ENCODE results near the gene DAAM1. TPM values are rescaled to one million over a fixed set of nuclear protein-coding genes. Genes with fewer than 3 reads are reported as not detected.

DAAM1 gene
- total RNA-seq, 1 donor from 2014 or later = 36.5 TPM

GRCh38 chr14:59185676-59186075 is 2.8 kb upstream of the DAAM1 start:
- Histone ChIP-seq H3K4me1 (ENCODE audit: control insufficient read depth in 3 of 3, insufficient read depth in 3 of 3, low read length in 3 of 3) (peaks cover 8 to 20% (median 9%) of the 10 kb centered on the region in 3 donors), H3K27ac (ENCODE audit: low read depth, low read length) (no peak overlapping the region), H3K36me3 (ENCODE audit: control insufficient read depth in 3 of 3, insufficient read depth in 3 of 3, low read length in 3 of 3) (no peaks in the 10 kb centered on the region), H3K9me3 (ENCODE audit: control insufficient read depth in 3 of 3, low read length in 3 of 3) (no peaks in the 10 kb centered on the region), H3K9ac (ENCODE audit: low read depth in 1 of 3, low read length in 3 of 3) (no peak overlapping the region), H3K27me3 (ENCODE audit: control insufficient read depth in 3 of 3, insufficient read depth in 3 of 3, low read length in 3 of 3) (no peaks in the 10 kb centered on the region), H3K4me3 (ENCODE audit: low read length in 3 of 3) (no peak overlapping the region)

GRCh38 chr14:59186306-59186705 is 2.2 kb upstream of the DAAM1 start:
- no peaks in the 10 kb centered on the region for H3K9me3 ChIP-seq (ENCODE audit: control insufficient read depth in 3 of 3, low read length in 3 of 3)
- H3K27me3 ChIP-seq (ENCODE audit: control insufficient read depth in 3 of 3, insufficient read depth in 3 of 3, low read length in 3 of 3) = no peaks in the 10 kb centered on the region
- no peak overlapping the region for H3K27ac ChIP-seq (ENCODE audit: low read depth, low read length)
- H3K4me3 ChIP-seq (ENCODE audit: low read length in 3 of 3) = no peak overlapping the region
- H3K9ac ChIP-seq (ENCODE audit: low read depth in 1 of 3, low read length in 3 of 3) = no peak overlapping the region
- peaks cover 12 to 20% (median 15%) of the 10 kb centered on the region in 3 donors for H3K4me1 ChIP-seq (ENCODE audit: control insufficient read depth in 3 of 3, insufficient read depth in 3 of 3, low read length in 3 of 3)
- H3K36me3 ChIP-seq (ENCODE audit: control insufficient read depth in 3 of 3, insufficient read depth in 3 of 3, low read length in 3 of 3) = no peaks in the 10 kb centered on the region

GRCh38 chr14:59187118-59187517 is 1.3 kb upstream of the DAAM1 start:
- no peak overlapping the region for H3K4me3 ChIP-seq (ENCODE audit: low read length in 3 of 3)
- H3K9ac ChIP-seq (ENCODE audit: low read depth in 1 of 3, low read length in 3 of 3) = peak overlapping the region in 1 of 3 donors; percentile 88
- no peaks in the 10 kb centered on the region for H3K9me3 ChIP-seq (ENCODE audit: control insufficient read depth in 3 of 3, low read length in 3 of 3)
- peaks cover 12 to 22% (median 20%) of the 10 kb centered on the region in 3 donors for H3K4me1 ChIP-seq (ENCODE audit: control insufficient read depth in 3 of 3, insufficient read depth in 3 of 3, low read length in 3 of 3)
- no peaks in the 10 kb centered on the region for H3K36me3 ChIP-seq (ENCODE audit: control insufficient read depth in 3 of 3, insufficient read depth in 3 of 3, low read length in 3 of 3)
- no peak overlapping the region for H3K27ac ChIP-seq (ENCODE audit: low read depth, low read length)
- H3K27me3 ChIP-seq (ENCODE audit: control insufficient read depth in 3 of 3, insufficient read depth in 3 of 3, low read length in 3 of 3) = no peaks in the 10 kb centered on the region

DNA sequence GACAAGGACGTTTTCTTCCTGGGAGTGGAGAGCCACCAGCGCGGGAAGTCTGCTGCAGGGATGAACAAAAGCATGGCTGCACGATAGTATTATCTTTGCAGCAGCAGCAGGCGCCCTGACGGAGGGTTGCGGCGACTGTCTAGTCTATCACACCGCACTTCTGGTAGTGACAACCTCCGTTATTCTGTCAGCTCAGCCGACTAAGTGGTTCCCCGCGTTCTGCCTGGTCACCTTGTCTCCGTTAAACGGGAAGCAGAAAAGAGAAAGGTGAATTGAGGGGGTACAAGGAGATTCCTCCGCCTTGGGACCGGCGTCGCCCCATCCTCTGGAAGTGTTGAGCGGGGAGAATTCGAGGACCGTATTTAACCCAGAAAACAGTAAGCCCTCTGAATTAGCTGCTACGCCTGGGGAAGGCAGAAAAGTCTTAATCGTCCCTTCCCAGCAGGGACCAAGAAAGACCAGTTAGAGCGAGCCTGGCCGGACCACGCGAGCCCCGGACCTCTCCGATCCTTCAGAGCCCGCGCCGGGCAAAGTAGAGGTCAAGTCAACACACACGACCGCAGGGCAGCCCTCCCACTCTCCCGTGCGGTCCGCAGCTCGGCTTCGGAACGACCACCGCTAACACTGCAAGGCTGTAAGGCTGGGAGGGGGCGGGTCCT is 536 bp upstream of the DAAM1 start:
- H3K27me3 ChIP-seq (ENCODE audit: control insufficient read depth in 3 of 3, insufficient read depth in 3 of 3, low read length in 3 of 3) = no peaks in the 10 kb centered on the region
- H3K27ac ChIP-seq (ENCODE audit: low read depth, low read length) = peak overlapping the region; percentile 92
- H3K36me3 ChIP-seq (ENCODE audit: control insufficient read depth in 3 of 3, insufficient read depth in 3 of 3, low read length in 3 of 3) = no peaks in the 10 kb centered on the region
- H3K9ac ChIP-seq (ENCODE audit: low read depth in 1 of 3, low read length in 3 of 3) = peak overlapping the region; percentile 71 to 88 (median 88)
- H3K4me3 ChIP-seq (ENCODE audit: low read length in 3 of 3) = peak overlapping the region; percentile 66 to 89 (median 87)
- H3K9me3 ChIP-seq (ENCODE audit: control insufficient read depth in 3 of 3, low read length in 3 of 3) = no peaks in the 10 kb centered on the region
- peaks cover 15 to 22% (median 20%) of the 10 kb centered on the region in 3 donors for H3K4me1 ChIP-seq (ENCODE audit: control insufficient read depth in 3 of 3, insufficient read depth in 3 of 3, low read length in 3 of 3)

- peak overlapping the region; percentile 92 for H3K27ac ChIP-seq (ENCODE audit: low read depth, low read length)
- H3K36me3 ChIP-seq (ENCODE audit: control insufficient read depth in 3 of 3, insufficient read depth in 3 of 3, low read length in 3 of 3) = no peaks in the 10 kb centered on the region
- peak overlapping the region; percentile 88 to 97 (median 89) for H3K9ac ChIP-seq (ENCODE audit: low read depth in 1 of 3, low read length in 3 of 3)
- H3K27me3 ChIP-seq (ENCODE audit: control insufficient read depth in 3 of 3, insufficient read depth in 3 of 3, low read length in 3 of 3) = no peaks in the 10 kb centered on the region
- H3K4me3 ChIP-seq (ENCODE audit: low read length in 3 of 3) = peak overlapping the region; percentile 86 to 90 (median 89)
- peaks cover 20 to 22% (median 20%) of the 10 kb centered on the region in 3 donors for H3K4me1 ChIP-seq (ENCODE audit: control insufficient read depth in 3 of 3, insufficient read depth in 3 of 3, low read length in 3 of 3)
- no peaks in the 10 kb centered on the region for H3K9me3 ChIP-seq (ENCODE audit: control insufficient read depth in 3 of 3, low read length in 3 of 3)
Measured at GRCh38 chr14:59189091-59189785, 771 bp downstream of the DAAM1 start.

DNA sequence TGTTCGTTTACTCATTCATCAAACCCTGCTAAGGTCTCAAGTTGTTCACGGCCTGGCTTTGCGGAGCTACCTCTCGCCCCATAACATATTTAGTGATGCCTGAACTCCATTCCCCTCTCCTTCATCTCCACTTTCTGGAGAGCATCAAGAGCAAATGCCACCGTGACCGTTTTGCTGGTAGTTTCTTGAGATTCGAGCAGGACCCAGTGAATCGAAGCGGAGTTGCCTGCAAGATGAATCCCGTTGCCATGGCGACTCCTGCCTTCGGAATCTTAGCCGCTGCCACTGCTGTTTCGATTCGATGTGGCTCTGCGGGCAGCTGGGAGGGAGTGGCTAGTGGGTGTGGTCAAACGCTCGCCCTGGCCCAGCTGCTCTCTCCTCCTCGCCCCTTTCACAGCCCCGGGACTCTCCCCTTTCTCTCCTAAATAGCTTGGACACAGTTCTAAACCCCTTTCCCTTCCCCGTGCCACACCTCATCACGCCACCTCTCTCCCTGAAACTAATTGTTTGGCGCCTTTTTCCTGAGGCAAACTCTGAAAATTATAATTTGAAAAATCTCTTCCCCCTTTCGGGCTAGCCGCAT is 1.4 kb downstream of the DAAM1 start:
- Histone ChIP-seq H3K9ac (ENCODE audit: low read depth in 1 of 3, low read length in 3 of 3) (peak overlapping the region; percentile 88 to 97 (median 89)), H3K9me3 (ENCODE audit: control insufficient read depth in 3 of 3, low read length in 3 of 3) (no peaks in the 10 kb centered on the region), H3K4me1 (ENCODE audit: control insufficient read depth in 3 of 3, insufficient read depth in 3 of 3, low read length in 3 of 3) (peaks cover 20 to 26% (median 20%) of the 10 kb centered on the region in 3 donors)

DNA sequence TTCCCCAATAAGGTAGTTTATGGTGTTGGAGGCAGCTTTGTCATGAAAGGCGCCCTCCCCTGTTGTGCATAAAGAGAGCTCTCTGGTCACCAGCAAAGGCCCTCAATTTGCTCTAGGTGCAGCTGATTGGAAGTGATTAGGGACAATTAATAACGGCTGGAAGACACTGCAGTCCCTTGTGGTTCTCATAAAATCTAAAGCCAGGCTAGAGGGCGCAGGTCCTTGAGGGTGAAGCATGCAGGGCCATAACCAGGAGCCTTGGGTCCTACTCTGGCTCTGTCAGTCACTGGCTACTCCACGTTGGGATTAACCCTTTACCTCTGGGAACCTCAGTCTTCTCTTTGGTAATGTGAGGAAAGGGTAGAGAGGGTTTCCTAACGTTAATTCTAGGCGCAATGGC is 1.9 kb downstream of the DAAM1 start:
- no peaks in the 10 kb centered on the region for H3K36me3 ChIP-seq (ENCODE audit: control insufficient read depth in 3 of 3, insufficient read depth in 3 of 3, low read length in 3 of 3)
- no peaks in the 10 kb centered on the region for H3K9me3 ChIP-seq (ENCODE audit: control insufficient read depth in 3 of 3, low read length in 3 of 3)
- H3K4me3 ChIP-seq (ENCODE audit: low read length in 3 of 3) = peak overlapping the region; percentile 86 to 90 (median 89)
- H3K4me1 ChIP-seq (ENCODE audit: control insufficient read depth in 3 of 3, insufficient read depth in 3 of 3, low read length in 3 of 3) = peaks cover 20 to 26% (median 20%) of the 10 kb centered on the region in 3 donors
- peak overlapping the region; percentile 88 to 97 (median 89) for H3K9ac ChIP-seq (ENCODE audit: low read depth in 1 of 3, low read length in 3 of 3)
- peak overlapping the region; percentile 92 for H3K27ac ChIP-seq (ENCODE audit: low read depth, low read length)
- no peaks in the 10 kb centered on the region for H3K27me3 ChIP-seq (ENCODE audit: control insufficient read depth in 3 of 3, insufficient read depth in 3 of 3, low read length in 3 of 3)

More for the DNA sequence above, 1.4 kb downstream of the DAAM1 start:
- H3K4me3 ChIP-seq (ENCODE audit: low read length in 3 of 3) = peak overlapping the region; percentile 86 to 90 (median 89)
- no peaks in the 10 kb centered on the region for H3K36me3 ChIP-seq (ENCODE audit: control insufficient read depth in 3 of 3, insufficient read depth in 3 of 3, low read length in 3 of 3)
- H3K27me3 ChIP-seq (ENCODE audit: control insufficient read depth in 3 of 3, insufficient read depth in 3 of 3, low read length in 3 of 3) = no peaks in the 10 kb centered on the region
- peak overlapping the region; percentile 92 for H3K27ac ChIP-seq (ENCODE audit: low read depth, low read length)

- Histone ChIP-seq H3K27me3 (ENCODE audit: control insufficient read depth in 3 of 3, insufficient read depth in 3 of 3, low read length in 3 of 3) (no peaks in the 10 kb centered on the region), H3K4me3 (ENCODE audit: low read length in 3 of 3) (no peak overlapping the region), H3K4me1 (ENCODE audit: control insufficient read depth in 3 of 3, insufficient read depth in 3 of 3, low read length in 3 of 3) (peaks cover 0 to 19% (median 10%) of the 10 kb centered on the region in 3 donors), H3K9ac (ENCODE audit: low read depth in 1 of 3, low read length in 3 of 3) (no peak overlapping the region), H3K36me3 (ENCODE audit: control insufficient read depth in 3 of 3, insufficient read depth in 3 of 3, low read length in 3 of 3) (no peaks in the 10 kb centered on the region), H3K9me3 (ENCODE audit: control insufficient read depth in 3 of 3, low read length in 3 of 3) (no peaks in the 10 kb centered on the region), H3K27ac (ENCODE audit: low read depth, low read length) (no peak overlapping the region)
Measured at GRCh38 chr14:59195912-59196311, 7.4 kb downstream of the DAAM1 start.

DNA sequence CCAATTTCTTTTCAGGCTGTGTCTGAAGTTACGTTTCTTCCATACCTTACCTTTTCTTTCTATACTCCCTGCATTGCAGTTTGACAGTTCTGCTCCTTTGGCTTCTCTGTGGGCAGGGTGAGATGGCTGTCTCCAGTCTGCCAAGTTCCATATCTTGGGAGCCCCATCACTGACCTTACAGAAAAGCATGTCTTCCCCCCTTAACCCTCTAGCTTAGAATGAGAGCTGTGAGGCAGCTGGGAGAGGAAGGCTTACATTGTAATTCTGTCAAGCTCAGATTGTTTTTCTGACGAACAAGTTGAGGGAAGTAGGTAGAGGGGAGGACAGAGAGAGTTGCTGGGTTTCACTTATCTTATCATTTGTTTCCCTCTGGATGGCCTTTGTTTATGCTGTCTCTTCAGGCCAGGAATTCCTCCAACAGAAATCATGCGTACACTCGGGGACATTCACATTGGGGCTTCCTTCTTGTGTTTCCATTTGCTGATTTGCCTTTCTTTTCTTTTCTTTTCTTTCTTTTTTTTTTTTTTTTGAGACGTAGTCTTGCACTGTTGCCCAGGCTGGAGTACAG is 9.3 kb downstream of the DAAM1 start:
- no peak overlapping the region for H3K9ac ChIP-seq (ENCODE audit: low read depth in 1 of 3, low read length in 3 of 3)
- no peaks in the 10 kb centered on the region for H3K9me3 ChIP-seq (ENCODE audit: control insufficient read depth in 3 of 3, low read length in 3 of 3)
- H3K36me3 ChIP-seq (ENCODE audit: control insufficient read depth in 3 of 3, insufficient read depth in 3 of 3, low read length in 3 of 3) = no peaks in the 10 kb centered on the region
- H3K4me1 ChIP-seq (ENCODE audit: control insufficient read depth in 3 of 3, insufficient read depth in 3 of 3, low read length in 3 of 3) = peaks cover 0 to 9% (median 5%) of the 10 kb centered on the region in 3 donors
- H3K27me3 ChIP-seq (ENCODE audit: control insufficient read depth in 3 of 3, insufficient read depth in 3 of 3, low read length in 3 of 3) = no peaks in the 10 kb centered on the region
- no peak overlapping the region for H3K4me3 ChIP-seq (ENCODE audit: low read length in 3 of 3)
- H3K27ac ChIP-seq (ENCODE audit: low read depth, low read length) = no peak overlapping the region
